ENCODE results near the gene MAPRE3.

DNA sequence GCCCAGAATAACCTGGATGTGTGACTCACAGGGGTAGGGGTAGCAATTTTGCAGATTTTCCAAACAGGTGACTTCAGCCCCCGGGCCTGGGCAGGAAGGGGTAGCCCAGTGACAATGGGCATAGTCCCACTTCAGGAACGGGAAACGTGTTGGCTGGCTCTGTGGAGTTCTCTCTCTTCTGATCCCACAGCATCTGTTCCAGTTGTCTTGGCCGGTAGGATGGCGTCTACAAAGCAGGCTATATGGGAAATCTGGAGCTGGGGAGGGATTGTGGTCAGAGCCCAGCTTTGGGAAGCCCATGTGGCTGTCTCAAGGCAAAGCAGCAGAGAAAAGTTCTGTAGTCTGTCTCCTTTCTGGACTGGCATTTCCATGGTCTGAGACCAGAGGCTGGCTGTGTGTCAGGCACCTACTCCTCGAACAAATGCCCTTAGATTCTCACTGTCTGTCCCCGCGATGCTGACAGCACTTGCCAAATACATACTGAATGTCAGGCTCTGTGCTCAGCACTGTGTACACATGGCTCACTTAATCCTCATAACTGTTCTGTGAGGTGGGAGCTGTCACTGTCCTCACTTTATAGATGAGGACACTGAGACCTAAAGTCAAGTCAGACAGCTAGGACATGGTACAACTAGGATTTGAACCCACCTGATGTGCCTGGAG is 44.5 kb downstream of the MAPRE3 start:
- no peak for TF ChIP-seq POLR2A (IDR thresholded peaks at IDR 0.05)
- TF ChIP-seq, protein P1, sequence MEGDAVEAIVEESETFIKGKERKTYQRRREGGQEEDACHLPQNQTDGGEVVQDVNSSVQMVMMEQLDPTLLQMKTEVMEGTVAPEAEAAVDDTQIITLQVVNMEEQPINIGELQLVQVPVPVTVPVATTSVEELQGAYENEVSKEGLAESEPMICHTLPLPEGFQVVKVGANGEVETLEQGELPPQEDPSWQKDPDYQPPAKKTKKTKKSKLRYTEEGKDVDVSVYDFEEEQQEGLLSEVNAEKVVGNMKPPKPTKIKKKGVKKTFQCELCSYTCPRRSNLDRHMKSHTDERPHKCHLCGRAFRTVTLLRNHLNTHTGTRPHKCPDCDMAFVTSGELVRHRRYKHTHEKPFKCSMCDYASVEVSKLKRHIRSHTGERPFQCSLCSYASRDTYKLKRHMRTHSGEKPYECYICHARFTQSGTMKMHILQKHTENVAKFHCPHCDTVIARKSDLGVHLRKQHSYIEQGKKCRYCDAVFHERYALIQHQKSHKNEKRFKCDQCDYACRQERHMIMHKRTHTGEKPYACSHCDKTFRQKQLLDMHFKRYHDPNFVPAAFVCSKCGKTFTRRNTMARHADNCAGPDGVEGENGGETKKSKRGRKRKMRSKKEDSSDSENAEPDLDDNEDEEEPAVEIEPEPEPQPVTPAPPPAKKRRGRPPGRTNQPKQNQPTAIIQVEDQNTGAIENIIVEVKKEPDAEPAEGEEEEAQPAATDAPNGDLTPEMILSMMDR (IDR thresholded peaks at IDR 0.05) = no peak
